Dedifferentiated amniotic fluid mesenchymal stem cell (primary cell): ENCODE measurements around the gene SLC9A6.
"Not testable (repeated sequence)": the region's sequence is repeated elsewhere in the genome, so short reads cannot be mapped to it uniquely, and the experiment has no call there.

ENCODE experiments used
- DNase-seq: peaks from one replicate; pipeline ENCODE4 v3.0.0-alpha.2; 2016; ENCODE audit errors: extremely low spot score

SLC9A6 gene

GRCh38 chrX:136029766-136030165 lies 44.5 kb downstream of the SLC9A6 start:
- DNase-seq, result no peak

GRCh38 chrX:136030303-136031191 lies 45.3 kb downstream of the SLC9A6 start:
- peak; percentile 50 for DNase-seq

- DNase-seq, result no peak
These were observed 46.4 kb downstream of the SLC9A6 start for GRCh38 chrX:136031626-136032025.

GRCh38 chrX:136032370-136032769 lies 47.1 kb downstream of the SLC9A6 start:
- DNase-seq, result no peak

- DNase-seq, result no peak
These were observed 49.4 kb downstream of the SLC9A6 start for GRCh38 chrX:136034668-136035067.

GRCh38 chrX:136035663-136036062 lies 50.4 kb downstream of the SLC9A6 start:
- no peak for DNase-seq

- DNase-seq, result no peak
These were observed 54.2 kb downstream of the SLC9A6 start for GRCh38 chrX:136039485-136039884.

- DNase-seq, result no peak
These were observed 54.7 kb downstream of the SLC9A6 start for GRCh38 chrX:136039968-136040367.

GRCh38 chrX:136041254-136041812 lies 56.1 kb downstream of the SLC9A6 start:
- no peak for DNase-seq

- DNase-seq, result no peak
These were observed 59.8 kb downstream of the SLC9A6 start for GRCh38 chrX:136045008-136045407.

- DNase-seq, result no peak
These were observed 61.2 kb downstream of the SLC9A6 start for GRCh38 chrX:136046295-136047015.

- DNase-seq, result no peak
These were observed 61.9 kb downstream of the SLC9A6 start for GRCh38 chrX:136047016-136047642.

- DNase-seq, result no peak
These were observed 62.7 kb downstream of the SLC9A6 start for GRCh38 chrX:136047969-136048368.

- no peak for DNase-seq
These were observed 63.2 kb downstream of the SLC9A6 start for GRCh38 chrX:136048446-136048845.

GRCh38 chrX:136049608-136050007 lies 64.4 kb downstream of the SLC9A6 start:
- no peak for DNase-seq

- not testable (repeated sequence) for DNase-seq
These were observed 65.6 kb downstream of the SLC9A6 start for GRCh38 chrX:136050875-136051274.

- DNase-seq, result no peak
These were observed 66.4 kb downstream of the SLC9A6 start for GRCh38 chrX:136051611-136052010.

- DNase-seq, result peak; percentile 91
These were observed 70.5 kb downstream of the SLC9A6 start for GRCh38 chrX:136055651-136056221.

GRCh38 chrX:136057567-136057966 lies 72.3 kb downstream of the SLC9A6 start:
- DNase-seq, result no peak

- DNase-seq, result no peak
These were observed 74.1 kb downstream of the SLC9A6 start for GRCh38 chrX:136059350-136059749.

GRCh38 chrX:136061286-136061685 lies 76.1 kb downstream of the SLC9A6 start:
- no peak for DNase-seq

GRCh38 chrX:136061696-136062095 lies 76.5 kb downstream of the SLC9A6 start:
- DNase-seq, result no peak
